ENCODE measurements around the gene PRDX4.

PRDX4 gene

GRCh38 chrX:23667239-23668177 lies at the start of gene PRDX4:
Gene PRDX4, plus strand, starts transcription at chrX:23667493. Its CDS starts 78 bp downstream, at chrX:23667571.
- no peaks in the 10 kb centered on the region for H3K27me3 ChIP-seq
- no peaks in the 10 kb centered on the region for H3K36me3 ChIP-seq
- H3K27ac ChIP-seq = peak within 1 kb of the TSS; percentile 84 to 87
- peak; percentile 84 to 93 for DNase-seq
- intact Hi-C loops (cut with DNase I; ENCODE audit: low total_unique reads) = no loop called here
- H3K4me3 ChIP-seq = peak within 1 kb of the TSS; percentile 77 to 80
- TF ChIP-seq, protein P1, sequence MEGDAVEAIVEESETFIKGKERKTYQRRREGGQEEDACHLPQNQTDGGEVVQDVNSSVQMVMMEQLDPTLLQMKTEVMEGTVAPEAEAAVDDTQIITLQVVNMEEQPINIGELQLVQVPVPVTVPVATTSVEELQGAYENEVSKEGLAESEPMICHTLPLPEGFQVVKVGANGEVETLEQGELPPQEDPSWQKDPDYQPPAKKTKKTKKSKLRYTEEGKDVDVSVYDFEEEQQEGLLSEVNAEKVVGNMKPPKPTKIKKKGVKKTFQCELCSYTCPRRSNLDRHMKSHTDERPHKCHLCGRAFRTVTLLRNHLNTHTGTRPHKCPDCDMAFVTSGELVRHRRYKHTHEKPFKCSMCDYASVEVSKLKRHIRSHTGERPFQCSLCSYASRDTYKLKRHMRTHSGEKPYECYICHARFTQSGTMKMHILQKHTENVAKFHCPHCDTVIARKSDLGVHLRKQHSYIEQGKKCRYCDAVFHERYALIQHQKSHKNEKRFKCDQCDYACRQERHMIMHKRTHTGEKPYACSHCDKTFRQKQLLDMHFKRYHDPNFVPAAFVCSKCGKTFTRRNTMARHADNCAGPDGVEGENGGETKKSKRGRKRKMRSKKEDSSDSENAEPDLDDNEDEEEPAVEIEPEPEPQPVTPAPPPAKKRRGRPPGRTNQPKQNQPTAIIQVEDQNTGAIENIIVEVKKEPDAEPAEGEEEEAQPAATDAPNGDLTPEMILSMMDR (IDR thresholded peaks at IDR 0.05) = no peak
- H3K4me1 ChIP-seq = peaks cover 0 to 10% (median 0%) of the 10 kb centered on the region in 4 donors
- H3K9me3 ChIP-seq = no peaks in the 10 kb centered on the region

- no peak for DNase-seq
- intact Hi-C loops (cut with DNase I; ENCODE audit: low total_unique reads) = no loop called here
- TF ChIP-seq, protein P1 (IDR thresholded peaks at IDR 0.05) = no peak
- no peaks in the 10 kb centered on the region for H3K9me3 ChIP-seq
- no peaks in the 10 kb centered on the region for H3K36me3 ChIP-seq
- H3K4me3 ChIP-seq = no peak overlapping the region
- no peaks in the 10 kb centered on the region for H3K27me3 ChIP-seq
- no peak overlapping the region for H3K27ac ChIP-seq
- no peaks in the 10 kb centered on the region for H3K4me1 ChIP-seq
These were observed 45.5 kb upstream of the PRDX4 start for GRCh38 chrX:23621621-23622265.

DNA sequence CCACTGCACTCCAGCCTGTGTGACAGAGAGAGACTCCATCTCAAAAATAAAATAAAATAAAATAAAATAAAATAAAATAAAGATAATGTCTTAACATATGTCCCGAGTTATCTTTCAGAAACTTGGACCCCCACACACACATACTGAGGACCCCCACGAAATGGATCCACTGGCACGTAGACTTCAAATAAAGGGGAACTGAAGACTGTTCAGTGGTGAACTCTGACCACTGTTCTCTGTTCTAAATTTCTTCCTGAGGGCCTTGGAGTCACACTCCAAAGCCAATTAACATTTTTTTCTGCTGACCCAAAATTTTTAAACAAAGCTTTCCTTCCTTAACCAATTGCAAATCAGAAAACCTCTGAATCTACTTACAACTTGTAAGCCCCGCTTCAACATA lies 43.5 kb upstream of the PRDX4 start:
- Histone ChIP-seq H3K27ac (no peak overlapping the region), H3K4me1 (no peaks in the 10 kb centered on the region), H3K27me3 (no peaks in the 10 kb centered on the region), H3K9me3 (no peaks in the 10 kb centered on the region), H3K4me3 (no peak overlapping the region), H3K36me3 (no peaks in the 10 kb centered on the region)
- intact Hi-C loops (cut with DNase I; ENCODE audit: low total_unique reads) = no loop called here
- TF ChIP-seq, protein P1 (IDR thresholded peaks at IDR 0.05) = no peak
- no peak for DNase-seq

GRCh38 chrX:23626651-23627050 lies 40.6 kb upstream of the PRDX4 start:
- Histone ChIP-seq H3K4me1 (no peaks in the 10 kb centered on the region), H3K4me3 (no peak overlapping the region), H3K9me3 (no peaks in the 10 kb centered on the region), H3K27me3 (no peaks in the 10 kb centered on the region), H3K27ac (no peak overlapping the region), H3K36me3 (no peaks in the 10 kb centered on the region)
- intact Hi-C loops (cut with DNase I; ENCODE audit: low total_unique reads) = no loop called here
- TF ChIP-seq, protein P1 (IDR thresholded peaks at IDR 0.05) = no peak
- DNase-seq = no peak

DNA sequence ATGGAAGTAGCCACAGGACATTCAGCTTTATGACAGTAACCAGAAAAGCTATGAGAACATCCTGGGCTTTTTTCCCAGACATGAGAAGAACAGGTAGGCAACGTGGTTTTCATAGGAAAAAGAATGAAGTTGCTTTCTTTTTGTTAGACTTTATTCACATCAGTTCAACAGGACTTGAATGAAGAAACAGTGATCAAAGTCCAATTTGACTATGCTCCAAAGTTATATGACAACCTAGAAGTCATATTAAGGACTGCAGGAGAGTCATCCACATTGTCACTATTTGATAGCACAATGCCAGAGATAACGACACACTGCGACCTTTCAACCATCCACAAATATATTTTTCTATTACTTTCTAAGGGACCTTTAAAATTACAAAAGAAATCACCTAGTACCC lies 39.2 kb upstream of the PRDX4 start:
- intact Hi-C loops (cut with DNase I; ENCODE audit: low total_unique reads) = no loop called here
- no peaks in the 10 kb centered on the region for H3K27me3 ChIP-seq
- DNase-seq = no peak
- H3K36me3 ChIP-seq = no peaks in the 10 kb centered on the region
- no peak overlapping the region for H3K27ac ChIP-seq
- no peak overlapping the region for H3K4me3 ChIP-seq
- no peaks in the 10 kb centered on the region for H3K9me3 ChIP-seq
- no peaks in the 10 kb centered on the region for H3K4me1 ChIP-seq
- TF ChIP-seq, protein P1 (IDR thresholded peaks at IDR 0.05) = no peak

All from tibial artery (tissue), 4 donors.